ENCODE data around the gene MINDY1. TPM values are rescaled to one million over a fixed set of nuclear protein-coding genes. Genes with fewer than 3 reads are reported as not detected.

Gene MINDY1
- total and polyA plus RNA-seq, 2 donors (not counting 3 experiments of a cell fraction or from before 2014, with no cell fraction given): 12.0 to 15.4 TPM

DNA sequence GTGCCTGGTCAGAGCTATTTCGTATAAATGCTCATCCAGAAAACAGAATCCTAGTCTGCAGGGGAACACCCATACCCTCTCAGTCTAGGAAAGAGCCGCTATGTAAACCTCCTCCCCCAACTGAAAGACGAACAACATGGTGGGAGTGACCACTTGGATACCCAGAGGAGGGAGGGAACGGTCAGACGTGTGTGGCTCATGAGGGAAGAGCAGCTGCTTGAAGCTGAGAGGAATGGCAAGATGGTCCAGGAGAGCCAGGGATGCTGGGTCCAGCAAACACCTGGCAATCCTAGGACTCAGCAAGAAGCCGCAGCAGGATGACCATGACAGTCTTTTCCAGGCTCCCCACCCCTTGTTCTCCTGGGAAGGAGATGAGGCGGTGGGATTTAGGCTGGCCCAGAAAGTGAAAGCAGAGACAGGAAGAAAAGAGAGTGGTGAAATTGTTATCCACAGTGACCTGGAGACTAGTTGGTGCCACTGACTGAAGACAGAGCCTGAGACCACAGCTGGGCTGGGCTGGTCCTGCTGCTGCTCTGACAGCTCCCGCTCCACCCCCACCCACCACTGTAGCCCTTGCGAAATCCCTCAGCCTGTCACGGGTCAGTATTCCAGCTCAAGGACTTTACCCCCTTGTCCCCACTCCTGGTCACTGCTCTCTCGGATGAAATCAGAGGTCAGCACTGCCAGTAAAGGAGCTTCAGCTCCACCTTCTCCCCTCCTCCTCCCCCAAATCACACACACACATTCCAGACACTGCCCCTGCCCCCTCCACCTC is 35.7 kb downstream of the MINDY1 start:
- Histone ChIP-seq H3K4me1 (ENCODE audit: control insufficient read depth, extremely low read depth, insufficient read depth, low read length) (peaks cover 15% of the 10 kb centered on the region), H2AFZ (ENCODE audit: low read depth, low read length) (no peak overlapping the region), H3K27me3 (ENCODE audit: control insufficient read depth in 2 of 2, insufficient read depth in 2 of 2, low read length in 2 of 2) (no peaks in the 10 kb centered on the region), H3K9ac (replicated peaks; ENCODE audit: extremely low read depth, insufficient read depth, low read length) (no peak overlapping the region), H3K36me3 (ENCODE audit: control insufficient read depth in 2 of 2, extremely low read depth in 1 of 2, insufficient read depth in 2 of 2, low read length in 2 of 2) (peaks cover 18 to 23% of the 10 kb centered on the region in 2 experiments), H3K4me2 (ENCODE audit: insufficient read depth, low read length) (no peak overlapping the region), H3K9me3 (replicated peaks; ENCODE audit: control insufficient read depth, insufficient read depth, low read length) (no peaks in the 10 kb centered on the region), H3K4me3 (replicated peaks in 1 of 3; ENCODE audit: insufficient read depth in 1 of 3, low read depth in 1 of 3, low read length in 3 of 3) (no peak overlapping the region), H3K9me1 (replicated peaks; ENCODE audit: control insufficient read depth, extremely low read depth, insufficient read depth, low read length) (no peaks in the 10 kb centered on the region), H3K27ac (ENCODE audit: insufficient read depth, low read depth, low read length) (no peak overlapping the region), H4K20me1 (replicated peaks; ENCODE audit: control insufficient read depth, extremely low read depth, insufficient read depth, low read length) (no peaks in the 10 kb centered on the region), H3K79me2 (ENCODE audit: control insufficient read depth, insufficient read depth, low read length) (peaks cover 57% of the 10 kb centered on the region)
- POLR2A ChIA-PET: no interaction called here
- TF ChIP-seq POLR2A (IDR thresholded peaks at IDR 0.05; ENCODE audit: low read depth, low read length) (peak; percentile 8), FOS (IDR thresholded peaks at IDR 0.05; ENCODE audit: borderline replicate concordance, insufficient read depth, low read length) (no peak), JUN (IDR thresholded peaks at IDR 0.05; ENCODE audit: borderline replicate concordance, insufficient read depth, insufficient read length, low read depth) (no peak)
- TF ChIP-seq, protein P1, sequence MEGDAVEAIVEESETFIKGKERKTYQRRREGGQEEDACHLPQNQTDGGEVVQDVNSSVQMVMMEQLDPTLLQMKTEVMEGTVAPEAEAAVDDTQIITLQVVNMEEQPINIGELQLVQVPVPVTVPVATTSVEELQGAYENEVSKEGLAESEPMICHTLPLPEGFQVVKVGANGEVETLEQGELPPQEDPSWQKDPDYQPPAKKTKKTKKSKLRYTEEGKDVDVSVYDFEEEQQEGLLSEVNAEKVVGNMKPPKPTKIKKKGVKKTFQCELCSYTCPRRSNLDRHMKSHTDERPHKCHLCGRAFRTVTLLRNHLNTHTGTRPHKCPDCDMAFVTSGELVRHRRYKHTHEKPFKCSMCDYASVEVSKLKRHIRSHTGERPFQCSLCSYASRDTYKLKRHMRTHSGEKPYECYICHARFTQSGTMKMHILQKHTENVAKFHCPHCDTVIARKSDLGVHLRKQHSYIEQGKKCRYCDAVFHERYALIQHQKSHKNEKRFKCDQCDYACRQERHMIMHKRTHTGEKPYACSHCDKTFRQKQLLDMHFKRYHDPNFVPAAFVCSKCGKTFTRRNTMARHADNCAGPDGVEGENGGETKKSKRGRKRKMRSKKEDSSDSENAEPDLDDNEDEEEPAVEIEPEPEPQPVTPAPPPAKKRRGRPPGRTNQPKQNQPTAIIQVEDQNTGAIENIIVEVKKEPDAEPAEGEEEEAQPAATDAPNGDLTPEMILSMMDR (IDR thresholded peaks at IDR 0.05; ENCODE audit: extremely low read depth in 1 of 2, insufficient read depth in 1 of 2, low read depth in 1 of 2, low read length in 2 of 2): no peak
- no TSS peak for BruUV-seq (replicated peaks)
- DNase-seq (ENCODE audit: low read depth, low spot score) (no peak), FAIRE-seq (no peak)
- intact Hi-C loops (cut with micrococcal nuclease): no loop called here
- dilution Hi-C loops (cut with MboI; ENCODE audit: extremely low pct_ligation_motif_present, low sequenced_read_pairs): no loop called here
- CTCF ChIA-PET: interaction anchor here (1.3 to 3.3 kb wide), 4 partner anchors 8 to 35 kb away, joined by 6 to 22 read pairs (median 8); partner anchors contain the start of gene MINDY1

DNA sequence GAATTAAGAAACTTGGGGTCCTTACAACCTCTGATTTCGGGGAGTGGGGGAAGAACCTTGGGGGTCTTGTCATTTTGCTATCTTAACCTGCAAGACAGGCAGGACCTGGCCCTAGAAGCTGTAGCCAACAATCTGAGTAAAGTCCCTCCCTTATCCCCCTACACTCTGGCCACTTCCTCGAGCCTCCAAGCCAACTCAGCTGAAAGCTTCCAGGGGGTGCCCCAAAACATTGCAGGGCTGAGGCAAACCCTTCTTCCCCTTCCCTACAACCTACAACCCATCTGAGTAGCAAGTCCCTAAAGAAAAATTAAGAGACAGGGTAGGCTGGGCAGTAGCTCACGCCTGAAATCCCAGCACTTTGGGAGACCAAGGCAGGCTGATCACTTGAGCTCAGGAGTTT is 37.1 kb downstream of the MINDY1 start:
- POLR2A ChIA-PET: interaction anchor here (0.6 to 0.7 kb wide), 2 partner anchors 25 to 694 kb away, joined by 3 to 9 read pairs; no protein-coding TSS in a partner anchor
- H3K4me1 ChIP-seq (ENCODE audit: control insufficient read depth, extremely low read depth, insufficient read depth, low read length): peaks cover 15% of the 10 kb centered on the region
- H2AFZ ChIP-seq (ENCODE audit: low read depth, low read length): no peak overlapping the region
- DNase-seq (ENCODE audit: low read depth, low spot score): no peak
- no peaks in the 10 kb centered on the region for H3K9me1 ChIP-seq (replicated peaks; ENCODE audit: control insufficient read depth, extremely low read depth, insufficient read depth, low read length)
- no peak for FAIRE-seq
- H3K4me3 ChIP-seq (replicated peaks in 1 of 3; ENCODE audit: insufficient read depth in 1 of 3, low read depth in 1 of 3, low read length in 3 of 3): no peak overlapping the region
- no peaks in the 10 kb centered on the region for H4K20me1 ChIP-seq (replicated peaks; ENCODE audit: control insufficient read depth, extremely low read depth, insufficient read depth, low read length)
- BruUV-seq (replicated peaks): no TSS peak
- TF ChIP-seq, protein P1 (IDR thresholded peaks at IDR 0.05; ENCODE audit: extremely low read depth in 1 of 2, insufficient read depth in 1 of 2, low read depth in 1 of 2, low read length in 2 of 2): no peak
- TF ChIP-seq JUN (IDR thresholded peaks at IDR 0.05; ENCODE audit: borderline replicate concordance, insufficient read depth, insufficient read length, low read depth): no peak
- no peak for TF ChIP-seq POLR2A (IDR thresholded peaks at IDR 0.05; ENCODE audit: low read depth, low read length)
- TF ChIP-seq POLR2AphosphoS5 (IDR thresholded peaks at IDR 0.05; ENCODE audit: insufficient read depth, low read depth, low read length): no peak
- TF ChIP-seq GATA2 (IDR thresholded peaks at IDR 0.05; ENCODE audit: insufficient read depth, insufficient read length, low read depth, low read length): no peak
- TF ChIP-seq EZH2 (IDR thresholded peaks at IDR 0.05; ENCODE audit: borderline replicate concordance, low read depth, low read length, severe bottlenecking): no peak
- TF ChIP-seq, protein P2, sequence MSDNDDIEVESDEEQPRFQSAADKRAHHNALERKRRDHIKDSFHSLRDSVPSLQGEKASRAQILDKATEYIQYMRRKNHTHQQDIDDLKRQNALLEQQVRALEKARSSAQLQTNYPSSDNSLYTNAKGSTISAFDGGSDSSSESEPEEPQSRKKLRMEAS (IDR thresholded peaks at IDR 0.05; ENCODE audit: insufficient read depth, insufficient read length): no peak
- no peak for TF ChIP-seq FOS (IDR thresholded peaks at IDR 0.05; ENCODE audit: borderline replicate concordance, insufficient read depth, low read length)
- TF ChIP-seq MYC (IDR thresholded peaks at IDR 0.05; ENCODE audit: low read depth, low read length): no peak
- intact Hi-C loops (cut with micrococcal nuclease): no loop called here
- CTCF ChIA-PET: interaction anchor here (1.3 to 3.3 kb wide), 4 partner anchors 10 to 36 kb away, joined by 6 to 22 read pairs (median 8); partner anchors contain the start of gene MINDY1
- peaks cover 57% of the 10 kb centered on the region for H3K79me2 ChIP-seq (ENCODE audit: control insufficient read depth, insufficient read depth, low read length)
- dilution Hi-C loops (cut with MboI; ENCODE audit: extremely low pct_ligation_motif_present, low sequenced_read_pairs): no loop called here
- no peaks in the 10 kb centered on the region for H3K9me3 ChIP-seq (replicated peaks; ENCODE audit: control insufficient read depth, insufficient read depth, low read length)
- no peak overlapping the region for H3K9ac ChIP-seq (replicated peaks; ENCODE audit: extremely low read depth, insufficient read depth, low read length)
- H3K4me2 ChIP-seq (ENCODE audit: insufficient read depth, low read length): no peak overlapping the region
- H3K36me3 ChIP-seq (ENCODE audit: control insufficient read depth in 2 of 2, extremely low read depth in 1 of 2, insufficient read depth in 2 of 2, low read length in 2 of 2): peaks cover 23 to 28% of the 10 kb centered on the region in 2 experiments
- no peaks in the 10 kb centered on the region for H3K27me3 ChIP-seq (ENCODE audit: control insufficient read depth in 2 of 2, insufficient read depth in 2 of 2, low read length in 2 of 2)
- H3K27ac ChIP-seq (ENCODE audit: insufficient read depth, low read depth, low read length): no peak overlapping the region

All from endothelial cell of umbilical vein (primary cell).